ENCODE measurements around the gene SELENOV. TPM values are rescaled to one million over a fixed set of nuclear protein-coding genes. Genes with fewer than 3 reads are reported as not detected.

SELENOV gene
- total RNA-seq, 4 donors from 2014 or later = not detected

- Histone ChIP-seq H3K9me3 (no peaks in the 10 kb centered on the region), H3K4me3 (no peak overlapping the region), H3K27me3 (no peaks in the 10 kb centered on the region), H3K4me1 (no peaks in the 10 kb centered on the region), H3K36me3 (no peaks in the 10 kb centered on the region), H3K27ac (no peak overlapping the region)
- no peak for DNase-seq (ENCODE audit: low spot score in 2 of 2)
- TF ChIP-seq POLR2A (IDR thresholded peaks at IDR 0.05) (no peak), POLR2AphosphoS5 (IDR thresholded peaks at IDR 0.05) (no peak), CTCF (IDR thresholded peaks at IDR 0.05) (no peak), EP300 (IDR thresholded peaks at IDR 0.05) (no peak)
- WGBS = 73% methylated on average over 4 of the region's 4 CpGs
These were observed 39.9 kb downstream of the SELENOV start for GRCh38 chr19:39554701-39555311.

GRCh38 chr19:39555883-39556282 is 40.9 kb downstream of the SELENOV start:
- no peak for DNase-seq (ENCODE audit: low spot score in 2 of 2)
- Histone ChIP-seq H3K4me3 (no peak overlapping the region), H3K9me3 (no peaks in the 10 kb centered on the region), H3K4me1 (no peaks in the 10 kb centered on the region), H3K27ac (no peak overlapping the region), H3K36me3 (no peaks in the 10 kb centered on the region), H3K27me3 (no peaks in the 10 kb centered on the region)
- 33% methylated on average over 1 of the region's 1 CpG for WGBS
- no peak for TF ChIP-seq EP300 (IDR thresholded peaks at IDR 0.05)
- TF ChIP-seq POLR2AphosphoS5 (IDR thresholded peaks at IDR 0.05) = no peak
- no peak for TF ChIP-seq POLR2A (IDR thresholded peaks at IDR 0.05)
- TF ChIP-seq CTCF (IDR thresholded peaks at IDR 0.05) = no peak

- no peak overlapping the region for H3K27ac ChIP-seq
- no peaks in the 10 kb centered on the region for H3K9me3 ChIP-seq
- H3K36me3 ChIP-seq = no peaks in the 10 kb centered on the region
- WGBS = 58% methylated on average over 5 of the region's 5 CpGs
- TF ChIP-seq POLR2A (IDR thresholded peaks at IDR 0.05) (no peak), EP300 (IDR thresholded peaks at IDR 0.05) (no peak), POLR2AphosphoS5 (IDR thresholded peaks at IDR 0.05) (no peak), CTCF (IDR thresholded peaks at IDR 0.05) (no peak)
- no peak overlapping the region for H3K4me3 ChIP-seq
- H3K27me3 ChIP-seq = no peaks in the 10 kb centered on the region
- no peaks in the 10 kb centered on the region for H3K4me1 ChIP-seq
- DNase-seq (ENCODE audit: low spot score in 2 of 2) = no peak
These were observed 43.1 kb downstream of the SELENOV start for GRCh38 chr19:39557811-39558623.

- Histone ChIP-seq H3K27me3 (no peaks in the 10 kb centered on the region), H3K9me3 (no peaks in the 10 kb centered on the region), H3K36me3 (no peaks in the 10 kb centered on the region), H3K27ac (no peak overlapping the region), H3K4me1 (no peaks in the 10 kb centered on the region), H3K4me3 (no peak overlapping the region)
- no peak for DNase-seq (ENCODE audit: low spot score in 2 of 2)
- WGBS = 61% methylated on average over 6 of the region's 6 CpGs
- TF ChIP-seq POLR2AphosphoS5 (IDR thresholded peaks at IDR 0.05) (no peak), POLR2A (IDR thresholded peaks at IDR 0.05) (no peak), EP300 (IDR thresholded peaks at IDR 0.05) (no peak), CTCF (IDR thresholded peaks at IDR 0.05) (no peak)
These were observed 43.7 kb downstream of the SELENOV start for GRCh38 chr19:39558624-39559117.

GRCh38 chr19:39563408-39563807 is 48.5 kb downstream of the SELENOV start:
- H3K36me3 ChIP-seq = no peaks in the 10 kb centered on the region
- peaks cover 10% of the 10 kb centered on the region for H3K27me3 ChIP-seq
- TF ChIP-seq CTCF (IDR thresholded peaks at IDR 0.05) = no peak
- no peak for TF ChIP-seq EP300 (IDR thresholded peaks at IDR 0.05)
- no peak for TF ChIP-seq POLR2AphosphoS5 (IDR thresholded peaks at IDR 0.05)
- TF ChIP-seq POLR2A (IDR thresholded peaks at IDR 0.05) = no peak
- WGBS = 61% methylated on average over 2 of the region's 2 CpGs
- H3K4me1 ChIP-seq = no peaks in the 10 kb centered on the region
- no peaks in the 10 kb centered on the region for H3K9me3 ChIP-seq
- DNase-seq (ENCODE audit: low spot score in 2 of 2) = no peak
- no peak overlapping the region for H3K27ac ChIP-seq
- no peak overlapping the region for H3K4me3 ChIP-seq
